C4-2B (cell line): ENCODE data around the gene RFWD3.

Source experiments
- ZFX ChIP-seq: fragments of 450-650 bp; IDR thresholded peaks from 2 replicates; pipeline ENCODE4 v1.6.1; 2017
- TF ChIP-seq, protein P1 (sequence below): fragments of 450-650 bp; conservative IDR thresholded peaks from 2 replicates; pipeline ENCODE4 v1.5.1; 2017; ENCODE audit warnings: mild to moderate bottlenecking

GRCh38 chr16:74605746-74606520 lies 60.7 kb downstream of the RFWD3 start:
- TF ChIP-seq, protein P1, sequence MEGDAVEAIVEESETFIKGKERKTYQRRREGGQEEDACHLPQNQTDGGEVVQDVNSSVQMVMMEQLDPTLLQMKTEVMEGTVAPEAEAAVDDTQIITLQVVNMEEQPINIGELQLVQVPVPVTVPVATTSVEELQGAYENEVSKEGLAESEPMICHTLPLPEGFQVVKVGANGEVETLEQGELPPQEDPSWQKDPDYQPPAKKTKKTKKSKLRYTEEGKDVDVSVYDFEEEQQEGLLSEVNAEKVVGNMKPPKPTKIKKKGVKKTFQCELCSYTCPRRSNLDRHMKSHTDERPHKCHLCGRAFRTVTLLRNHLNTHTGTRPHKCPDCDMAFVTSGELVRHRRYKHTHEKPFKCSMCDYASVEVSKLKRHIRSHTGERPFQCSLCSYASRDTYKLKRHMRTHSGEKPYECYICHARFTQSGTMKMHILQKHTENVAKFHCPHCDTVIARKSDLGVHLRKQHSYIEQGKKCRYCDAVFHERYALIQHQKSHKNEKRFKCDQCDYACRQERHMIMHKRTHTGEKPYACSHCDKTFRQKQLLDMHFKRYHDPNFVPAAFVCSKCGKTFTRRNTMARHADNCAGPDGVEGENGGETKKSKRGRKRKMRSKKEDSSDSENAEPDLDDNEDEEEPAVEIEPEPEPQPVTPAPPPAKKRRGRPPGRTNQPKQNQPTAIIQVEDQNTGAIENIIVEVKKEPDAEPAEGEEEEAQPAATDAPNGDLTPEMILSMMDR = no peak
- TF ChIP-seq ZFX = no peak
